ENCODE measurements around the gene FHIP1A. TPM values are rescaled to one million over a fixed set of nuclear protein-coding genes. Genes with fewer than 3 reads are reported as not detected.
"Not testable (repeated sequence)": the region's sequence is repeated elsewhere in the genome, so short reads cannot be mapped to it uniquely, and the experiment has no call there.

The FHIP1A gene
- total RNA-seq, 2 donors from 2014 or later: 20.2 to 22.1 TPM

DNA sequence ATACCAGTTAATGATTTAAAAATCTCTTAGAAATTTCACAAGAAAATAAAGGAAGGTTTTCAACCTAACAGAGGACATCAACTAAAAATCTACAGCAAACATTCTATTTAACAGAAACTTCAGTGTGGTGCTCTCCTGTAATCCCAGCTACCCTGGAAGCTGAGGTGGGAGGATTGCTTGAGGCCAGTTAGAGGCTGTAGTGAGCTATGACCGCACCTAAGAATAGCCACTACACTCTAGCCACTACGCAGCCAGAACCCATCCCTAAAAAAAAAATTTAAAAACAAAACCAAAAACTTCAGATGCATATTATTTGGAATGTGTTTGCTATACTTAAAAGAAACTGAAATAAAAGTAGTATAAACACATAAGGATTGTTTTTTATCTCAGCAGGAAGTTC, 7.2 kb upstream of the FHIP1A start:
- TF ChIP-seq POLR2AphosphoS5 (IDR thresholded peaks at IDR 0.05) (no peak), POLR2A (IDR thresholded peaks at IDR 0.05) (no peak), CTCF (IDR thresholded peaks at IDR 0.05) (no peak)
- Histone ChIP-seq H3K36me3 (no peaks in the 10 kb centered on the region), H3K27me3 (replicated peaks; ENCODE audit: insufficient read depth) (no peaks in the 10 kb centered on the region), H3K4me3 (no peak overlapping the region), H3K27ac (no peak overlapping the region), H3K9me3 (no peaks in the 10 kb centered on the region), H3K4me1 (replicated peaks) (no peaks in the 10 kb centered on the region)
- DNase-seq (ENCODE audit: low spot score): no peak
- 93% methylated on average over 2 of the region's 2 CpGs for WGBS
- intact Hi-C loops (cut with DNase I): no loop called here

DNA sequence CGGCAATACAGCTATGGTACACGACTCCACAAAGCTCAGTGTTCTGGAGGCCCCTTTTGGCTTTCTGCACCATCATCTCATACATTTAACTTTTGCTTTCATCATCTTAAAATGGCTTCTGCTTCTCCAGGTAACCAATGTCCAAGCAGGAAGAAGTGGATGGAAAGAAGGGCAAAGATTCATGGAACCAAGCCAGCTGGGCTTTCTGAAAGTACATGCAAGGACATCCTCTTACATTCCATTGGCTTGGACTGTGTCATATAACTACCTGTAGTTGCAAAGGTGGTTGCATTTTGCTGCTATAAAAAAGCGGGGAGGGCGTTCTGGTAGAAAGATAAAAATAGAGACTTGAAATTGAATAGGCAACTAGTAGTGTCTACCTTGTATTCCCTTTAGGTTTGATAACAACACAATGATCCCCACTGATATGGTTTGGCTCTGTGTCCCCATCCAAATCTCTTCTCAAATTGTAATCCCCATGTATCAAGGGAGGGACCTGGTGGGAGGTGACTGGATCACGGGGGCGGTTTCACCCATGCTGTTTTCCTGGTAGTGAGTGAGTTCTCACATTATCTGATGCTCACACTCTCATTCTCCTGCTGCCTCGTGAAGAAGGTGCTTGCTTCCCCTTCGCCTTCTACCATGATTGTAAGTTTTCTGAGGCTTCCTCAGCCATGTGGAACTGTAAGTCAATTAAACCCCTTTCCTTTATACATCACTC, 6.7 kb upstream of the FHIP1A start:
- no peak for DNase-seq (ENCODE audit: low spot score)
- intact Hi-C loops (cut with DNase I): no loop called here

GRCh38 chr4:151403656-151404055, 5.3 kb upstream of the FHIP1A start:
- H3K4me1 ChIP-seq (replicated peaks): no peaks in the 10 kb centered on the region
- WGBS: 67% methylated on average over 1 of the region's 1 CpG
- DNase-seq (ENCODE audit: low spot score): no peak
- no peaks in the 10 kb centered on the region for H3K27me3 ChIP-seq (replicated peaks; ENCODE audit: insufficient read depth)
- H3K4me3 ChIP-seq: no peak overlapping the region
- H3K36me3 ChIP-seq: no peaks in the 10 kb centered on the region
- H3K27ac ChIP-seq: no peak overlapping the region
- H3K9me3 ChIP-seq: no peaks in the 10 kb centered on the region
- intact Hi-C loops (cut with DNase I): no loop called here
- no peak for TF ChIP-seq POLR2AphosphoS5 (IDR thresholded peaks at IDR 0.05)
- TF ChIP-seq POLR2A (IDR thresholded peaks at IDR 0.05): no peak
- no peak for TF ChIP-seq CTCF (IDR thresholded peaks at IDR 0.05)

More for the DNA sequence above, 6.7 kb upstream of the FHIP1A start:
- no peaks in the 10 kb centered on the region for H3K4me1 ChIP-seq (replicated peaks)
- H3K9me3 ChIP-seq: no peaks in the 10 kb centered on the region
- WGBS: 81% methylated on average over 8 of the region's 8 CpGs
- H3K4me3 ChIP-seq: no peak overlapping the region
- no peaks in the 10 kb centered on the region for H3K36me3 ChIP-seq
- TF ChIP-seq POLR2A (IDR thresholded peaks at IDR 0.05) (no peak), CTCF (IDR thresholded peaks at IDR 0.05) (no peak), POLR2AphosphoS5 (IDR thresholded peaks at IDR 0.05) (no peak)
- no peak overlapping the region for H3K27ac ChIP-seq
- no peaks in the 10 kb centered on the region for H3K27me3 ChIP-seq (replicated peaks; ENCODE audit: insufficient read depth)

- H3K4me3 ChIP-seq; H3K9me3 ChIP-seq; intact Hi-C loops (cut with DNase I); DNase-seq (ENCODE audit: low spot score); H3K36me3 ChIP-seq; H3K27me3 ChIP-seq (replicated peaks; ENCODE audit: insufficient read depth); H3K27ac ChIP-seq; H3K4me1 ChIP-seq (replicated peaks): not testable (repeated sequence)
- 95% methylated on average over 7 of the region's 7 CpGs for whole genome bisulfite sequencing
These were observed 4.2 kb upstream of the FHIP1A start for GRCh38 chr4:151404802-151405201.

DNA sequence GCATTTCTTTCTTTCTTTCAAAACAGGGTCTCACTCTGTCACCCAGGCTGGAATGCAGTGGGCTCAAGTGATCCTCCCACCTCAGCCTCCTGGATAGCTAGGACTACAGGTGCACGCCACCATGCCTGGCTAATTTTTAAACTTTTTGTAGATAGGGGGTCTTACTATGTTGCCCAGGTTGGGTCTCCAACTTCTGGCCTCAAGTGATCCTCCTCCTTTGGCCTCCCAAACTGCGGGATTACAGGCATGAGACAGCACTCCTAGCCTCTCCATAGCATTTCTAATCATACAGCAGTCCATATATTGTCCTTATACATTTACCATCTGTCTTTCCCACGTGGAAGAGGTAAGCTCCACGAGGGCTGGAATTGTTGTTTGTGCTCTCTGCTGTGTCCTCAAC, 2.0 kb upstream of the FHIP1A start:
- no peaks in the 10 kb centered on the region for H3K4me1 ChIP-seq (replicated peaks)
- no peaks in the 10 kb centered on the region for H3K36me3 ChIP-seq
- no peak overlapping the region for H3K4me3 ChIP-seq
- H3K27ac ChIP-seq: no peak overlapping the region
- no peak for TF ChIP-seq CTCF (IDR thresholded peaks at IDR 0.05)
- no peak for TF ChIP-seq POLR2AphosphoS5 (IDR thresholded peaks at IDR 0.05)
- no peak for TF ChIP-seq POLR2A (IDR thresholded peaks at IDR 0.05)
- no peak for DNase-seq (ENCODE audit: low spot score)
- intact Hi-C loops (cut with DNase I): no loop called here
- 96% methylated on average over 4 of the region's 4 CpGs for WGBS
- no peaks in the 10 kb centered on the region for H3K9me3 ChIP-seq
- H3K27me3 ChIP-seq (replicated peaks; ENCODE audit: insufficient read depth): no peaks in the 10 kb centered on the region

Data from prostate gland (tissue), 2 donors.